ENCODE data around the gene TMEM132C. TPM values are rescaled to one million over a fixed set of nuclear protein-coding genes. Genes with fewer than 3 reads are reported as not detected.
"Not testable (repeated sequence)": the region's sequence is repeated elsewhere in the genome, so short reads cannot be mapped to it uniquely, and the experiment has no call there.

Gene TMEM132C
- total and polyA plus RNA-seq, 4 donors, result 0.05 to 0.08 (median 0.05) TPM; not detected in 1

DNA sequence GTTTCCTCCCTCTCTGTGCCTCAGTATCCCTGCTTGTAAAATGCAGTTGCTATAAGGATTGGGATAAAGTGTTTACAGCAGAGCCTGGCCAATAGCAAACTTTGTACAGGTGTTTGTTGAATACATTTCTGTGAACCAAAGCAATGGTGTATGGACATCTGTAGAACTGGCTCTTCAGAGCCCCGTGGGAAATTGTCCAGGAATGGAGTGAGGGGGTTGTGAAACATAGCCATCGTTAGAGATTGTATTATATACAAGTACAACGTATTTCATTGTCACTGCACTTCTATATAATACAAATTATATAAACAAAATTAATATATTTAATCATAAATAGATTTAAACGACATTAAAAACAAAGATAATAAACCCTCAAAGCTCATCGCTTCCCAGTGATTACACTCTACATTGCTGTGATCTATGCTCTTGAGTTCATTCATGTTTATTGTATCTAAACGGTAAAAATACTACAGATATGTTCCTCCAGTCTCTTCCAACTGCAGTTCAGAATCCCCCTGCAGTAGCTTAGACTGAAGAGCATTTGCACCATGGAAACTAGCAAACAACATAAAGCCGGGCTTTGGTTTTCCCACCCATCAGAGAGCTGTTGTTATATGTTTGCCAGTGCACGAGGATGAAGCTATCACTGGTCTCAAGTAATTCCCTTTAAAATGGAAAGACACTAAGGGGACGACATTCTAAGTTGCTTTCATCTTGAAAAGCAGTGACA, 216.7 kb downstream of the TMEM132C start:
- Histone ChIP-seq H3K27ac (ENCODE audit: low read depth in 1 of 2, low read length in 2 of 2) (no peak overlapping the region), H3K4me1 (ENCODE audit: control insufficient read depth in 4 of 4, insufficient read depth in 4 of 4, low read length in 3 of 4) (no peaks in the 10 kb centered on the region), H3K9ac (ENCODE audit: low read depth in 1 of 2, low read length in 2 of 2) (no peak overlapping the region), H3K4me3 (ENCODE audit: low read depth in 1 of 3, low read length in 3 of 3) (no peak overlapping the region), H3K9me3 (ENCODE audit: control insufficient read depth in 4 of 4, low read length in 3 of 4) (no peaks in the 10 kb centered on the region), H3K27me3 (ENCODE audit: control insufficient read depth in 4 of 4, insufficient read depth in 4 of 4, low read length in 3 of 4) (peaks cover 0 to 4% (median 1%) of the 10 kb centered on the region in 4 donors), H3K36me3 (ENCODE audit: control insufficient read depth in 4 of 4, insufficient read depth in 3 of 4, low read depth in 1 of 4, low read length in 3 of 4) (no peaks in the 10 kb centered on the region)
- TF ChIP-seq JUND (IDR thresholded peaks at IDR 0.05), result no peak
- no peak for TF ChIP-seq FOXA1 (IDR thresholded peaks at IDR 0.05)
- no peak for TF ChIP-seq REST (IDR thresholded peaks at IDR 0.05)
- TF ChIP-seq RXRA (IDR thresholded peaks at IDR 0.05), result no peak
- no peak for TF ChIP-seq SP1 (IDR thresholded peaks at IDR 0.05)
- TF ChIP-seq, protein P1, sequence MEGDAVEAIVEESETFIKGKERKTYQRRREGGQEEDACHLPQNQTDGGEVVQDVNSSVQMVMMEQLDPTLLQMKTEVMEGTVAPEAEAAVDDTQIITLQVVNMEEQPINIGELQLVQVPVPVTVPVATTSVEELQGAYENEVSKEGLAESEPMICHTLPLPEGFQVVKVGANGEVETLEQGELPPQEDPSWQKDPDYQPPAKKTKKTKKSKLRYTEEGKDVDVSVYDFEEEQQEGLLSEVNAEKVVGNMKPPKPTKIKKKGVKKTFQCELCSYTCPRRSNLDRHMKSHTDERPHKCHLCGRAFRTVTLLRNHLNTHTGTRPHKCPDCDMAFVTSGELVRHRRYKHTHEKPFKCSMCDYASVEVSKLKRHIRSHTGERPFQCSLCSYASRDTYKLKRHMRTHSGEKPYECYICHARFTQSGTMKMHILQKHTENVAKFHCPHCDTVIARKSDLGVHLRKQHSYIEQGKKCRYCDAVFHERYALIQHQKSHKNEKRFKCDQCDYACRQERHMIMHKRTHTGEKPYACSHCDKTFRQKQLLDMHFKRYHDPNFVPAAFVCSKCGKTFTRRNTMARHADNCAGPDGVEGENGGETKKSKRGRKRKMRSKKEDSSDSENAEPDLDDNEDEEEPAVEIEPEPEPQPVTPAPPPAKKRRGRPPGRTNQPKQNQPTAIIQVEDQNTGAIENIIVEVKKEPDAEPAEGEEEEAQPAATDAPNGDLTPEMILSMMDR (IDR thresholded peaks at IDR 0.05; ENCODE audit: low read depth, low read length, missing input control), result no peak
- WGBS, result 67% methylated on average over 9 of the region's 9 CpGs
- no peak for DNase-seq (ENCODE audit: low spot score)

DNA sequence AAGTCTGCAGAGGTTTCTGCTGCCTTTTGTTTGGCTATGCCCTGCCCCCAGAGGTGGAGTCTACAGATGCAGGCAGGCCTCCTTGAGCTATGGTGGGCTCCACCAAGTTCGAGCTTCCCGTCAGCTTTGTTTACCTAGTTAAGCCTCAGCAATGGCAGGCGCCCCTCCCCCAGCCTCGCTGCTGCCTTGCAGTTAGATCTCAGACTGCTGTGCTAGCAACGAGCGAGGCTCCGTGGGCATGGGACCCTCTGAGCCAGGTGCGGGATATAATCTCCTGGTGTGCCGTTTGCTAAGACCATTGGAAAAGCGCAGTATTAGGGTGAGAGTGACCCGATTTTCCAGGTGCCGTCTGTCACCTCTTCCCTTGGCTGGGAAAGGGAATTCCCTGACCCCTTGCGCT, 230.4 kb downstream of the TMEM132C start:
- not testable (repeated sequence) for H3K27me3 ChIP-seq (ENCODE audit: control insufficient read depth in 4 of 4, insufficient read depth in 4 of 4, low read length in 3 of 4); H3K9me3 ChIP-seq (ENCODE audit: control insufficient read depth in 4 of 4, low read length in 3 of 4); H3K4me1 ChIP-seq (ENCODE audit: control insufficient read depth in 4 of 4, insufficient read depth in 4 of 4, low read length in 3 of 4); H3K9ac ChIP-seq (ENCODE audit: low read depth in 1 of 2, low read length in 2 of 2); DNase-seq (ENCODE audit: low spot score); H3K27ac ChIP-seq (ENCODE audit: low read depth in 1 of 2, low read length in 2 of 2); H3K4me3 ChIP-seq (ENCODE audit: low read depth in 1 of 3, low read length in 3 of 3); H3K36me3 ChIP-seq (ENCODE audit: control insufficient read depth in 4 of 4, insufficient read depth in 3 of 4, low read depth in 1 of 4, low read length in 3 of 4)
- 85% methylated on average over 13 of the region's 13 CpGs for WGBS

GRCh38 chr12:128507470-128507869, 240.5 kb downstream of the TMEM132C start:
- H3K36me3 ChIP-seq (ENCODE audit: control insufficient read depth in 4 of 4, insufficient read depth in 3 of 4, low read depth in 1 of 4, low read length in 3 of 4), result no peaks in the 10 kb centered on the region
- no peak overlapping the region for H3K9ac ChIP-seq (ENCODE audit: low read depth in 1 of 2, low read length in 2 of 2)
- no peak for TF ChIP-seq FOXA1 (IDR thresholded peaks at IDR 0.05)
- TF ChIP-seq GABPA (IDR thresholded peaks at IDR 0.05 in 1 of 2, conservative IDR thresholded peaks at IDR 0.05 in 1 of 2), result no peak
- no peak for TF ChIP-seq SP1 (IDR thresholded peaks at IDR 0.05)
- TF ChIP-seq HNF4G (IDR thresholded peaks at IDR 0.05), result no peak
- no peak for TF ChIP-seq EGR1 (IDR thresholded peaks at IDR 0.05; ENCODE audit: low read depth in 2 of 2)
- TF ChIP-seq TAF1 (conservative IDR thresholded peaks at IDR 0.05), result no peak
- no peak for TF ChIP-seq RXRA (IDR thresholded peaks at IDR 0.05)
- TF ChIP-seq HNF4A (conservative IDR thresholded peaks at IDR 0.05), result no peak
- TF ChIP-seq, protein P1 (IDR thresholded peaks at IDR 0.05; ENCODE audit: low read depth, low read length, missing input control), result no peak
- no peak for TF ChIP-seq NR2F2 (IDR thresholded peaks at IDR 0.05)
- TF ChIP-seq JUND (IDR thresholded peaks at IDR 0.05), result no peak
- TF ChIP-seq, protein P2, sequence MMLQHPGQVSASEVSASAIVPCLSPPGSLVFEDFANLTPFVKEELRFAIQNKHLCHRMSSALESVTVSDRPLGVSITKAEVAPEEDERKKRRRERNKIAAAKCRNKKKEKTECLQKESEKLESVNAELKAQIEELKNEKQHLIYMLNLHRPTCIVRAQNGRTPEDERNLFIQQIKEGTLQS (IDR thresholded peaks at IDR 0.05), result no peak
- no peak for TF ChIP-seq FOXA2 (IDR thresholded peaks at IDR 0.05)
- TF ChIP-seq ZBTB33 (IDR thresholded peaks at IDR 0.05), result no peak
- no peaks in the 10 kb centered on the region for H3K27me3 ChIP-seq (ENCODE audit: control insufficient read depth in 4 of 4, insufficient read depth in 4 of 4, low read length in 3 of 4)
- H3K9me3 ChIP-seq (ENCODE audit: control insufficient read depth in 4 of 4, low read length in 3 of 4), result peaks cover 4 to 25% (median 12%) of the 10 kb centered on the region in 4 donors
- H3K4me1 ChIP-seq (ENCODE audit: control insufficient read depth in 4 of 4, insufficient read depth in 4 of 4, low read length in 3 of 4), result no peaks in the 10 kb centered on the region
- H3K4me3 ChIP-seq (ENCODE audit: low read depth in 1 of 3, low read length in 3 of 3), result no peak overlapping the region
- WGBS, result 75% methylated on average over 7 of the region's 7 CpGs
- H3K27ac ChIP-seq (ENCODE audit: low read depth in 1 of 2, low read length in 2 of 2), result no peak overlapping the region
- DNase-seq (ENCODE audit: low spot score), result no peak

All from liver (tissue), 9 donors.